Measurements from ENCODE around the gene SLC9A2.

SLC9A2 gene

GRCh38 chr2:102632380-102633175, 13.2 kb downstream of the SLC9A2 start:
- Histone ChIP-seq H3K4me3 (IDR thresholded peaks at IDR 0.05; ENCODE audit: insufficient read depth, low read depth, low read length) (no peak overlapping the region), H3K4me1 (ENCODE audit: low read depth, poor library complexity, severe bottlenecking) (no peaks in the 10 kb centered on the region), H3K27me3 (ENCODE audit: insufficient read depth, low read depth) (no peaks in the 10 kb centered on the region), H2AFZ (ENCODE audit: low read depth) (no peak overlapping the region), H3K9ac (no peak overlapping the region), H3K4me2 (no peak overlapping the region), H4K20me1 (ENCODE audit: insufficient read depth) (no peaks in the 10 kb centered on the region), H3K27ac (no peak overlapping the region), H3K36me3 (ENCODE audit: insufficient read depth) (no peaks in the 10 kb centered on the region), H3K79me2 (ENCODE audit: insufficient read depth, low read depth) (no peaks in the 10 kb centered on the region)
- no peak for TF ChIP-seq CTCF (conservative IDR thresholded peaks at IDR 0.05; ENCODE audit: low read depth, low read length)

GRCh38 chr2:102634831-102635241, 15.5 kb downstream of the SLC9A2 start:
- Histone ChIP-seq H3K4me2 (no peak overlapping the region), H3K27ac (no peak overlapping the region), H4K20me1 (ENCODE audit: insufficient read depth) (no peaks in the 10 kb centered on the region), H2AFZ (ENCODE audit: low read depth) (no peak overlapping the region), H3K36me3 (ENCODE audit: insufficient read depth) (no peaks in the 10 kb centered on the region), H3K79me2 (ENCODE audit: insufficient read depth, low read depth) (no peaks in the 10 kb centered on the region), H3K4me3 (IDR thresholded peaks at IDR 0.05; ENCODE audit: insufficient read depth, low read depth, low read length) (no peak overlapping the region), H3K9ac (no peak overlapping the region), H3K4me1 (ENCODE audit: low read depth, poor library complexity, severe bottlenecking) (no peaks in the 10 kb centered on the region), H3K27me3 (ENCODE audit: insufficient read depth, low read depth) (no peaks in the 10 kb centered on the region)
- no peak for TF ChIP-seq CTCF (conservative IDR thresholded peaks at IDR 0.05; ENCODE audit: low read depth, low read length)

GRCh38 chr2:102635317-102635716, 16.0 kb downstream of the SLC9A2 start:
- Histone ChIP-seq H3K4me2 (no peak overlapping the region), H3K27me3 (ENCODE audit: insufficient read depth, low read depth) (no peaks in the 10 kb centered on the region)

GRCh38 chr2:102636283-102636907, 17.0 kb downstream of the SLC9A2 start:
- no peak overlapping the region for H2AFZ ChIP-seq (ENCODE audit: low read depth)
- no peak overlapping the region for H3K4me2 ChIP-seq
- H3K4me3 ChIP-seq (IDR thresholded peaks at IDR 0.05; ENCODE audit: insufficient read depth, low read depth, low read length): no peak overlapping the region
- no peaks in the 10 kb centered on the region for H4K20me1 ChIP-seq (ENCODE audit: insufficient read depth)
- H3K4me1 ChIP-seq (ENCODE audit: low read depth, poor library complexity, severe bottlenecking): no peaks in the 10 kb centered on the region
- H3K36me3 ChIP-seq (ENCODE audit: insufficient read depth): no peaks in the 10 kb centered on the region
- no peaks in the 10 kb centered on the region for H3K27me3 ChIP-seq (ENCODE audit: insufficient read depth, low read depth)
- H3K79me2 ChIP-seq (ENCODE audit: insufficient read depth, low read depth): no peaks in the 10 kb centered on the region
- no peak overlapping the region for H3K27ac ChIP-seq
- no peak for TF ChIP-seq CTCF (conservative IDR thresholded peaks at IDR 0.05; ENCODE audit: low read depth, low read length)
- H3K9ac ChIP-seq: no peak overlapping the region

More at GRCh38 chr2:102635317-102635716, 16.0 kb downstream of the SLC9A2 start:
- Histone ChIP-seq H3K4me3 (IDR thresholded peaks at IDR 0.05; ENCODE audit: insufficient read depth, low read depth, low read length) (no peak overlapping the region), H2AFZ (ENCODE audit: low read depth) (no peak overlapping the region), H4K20me1 (ENCODE audit: insufficient read depth) (no peaks in the 10 kb centered on the region), H3K9ac (no peak overlapping the region), H3K36me3 (ENCODE audit: insufficient read depth) (no peaks in the 10 kb centered on the region), H3K4me1 (ENCODE audit: low read depth, poor library complexity, severe bottlenecking) (no peaks in the 10 kb centered on the region), H3K79me2 (ENCODE audit: insufficient read depth, low read depth) (no peaks in the 10 kb centered on the region), H3K27ac (no peak overlapping the region)
- no peak for TF ChIP-seq CTCF (conservative IDR thresholded peaks at IDR 0.05; ENCODE audit: low read depth, low read length)

Data from KMS-11 (cell line).